GM10847 (cell line): ENCODE measurements around the gene TMEM266.

Source experiments
- POLR2A ChIP-seq: IDR thresholded peaks from 2 replicates; pipeline ENCODE4 v1.6.1; 2011; ENCODE audit not compliant: insufficient read length; ENCODE audit errors: extremely low read depth

TMEM266 gene

DNA sequence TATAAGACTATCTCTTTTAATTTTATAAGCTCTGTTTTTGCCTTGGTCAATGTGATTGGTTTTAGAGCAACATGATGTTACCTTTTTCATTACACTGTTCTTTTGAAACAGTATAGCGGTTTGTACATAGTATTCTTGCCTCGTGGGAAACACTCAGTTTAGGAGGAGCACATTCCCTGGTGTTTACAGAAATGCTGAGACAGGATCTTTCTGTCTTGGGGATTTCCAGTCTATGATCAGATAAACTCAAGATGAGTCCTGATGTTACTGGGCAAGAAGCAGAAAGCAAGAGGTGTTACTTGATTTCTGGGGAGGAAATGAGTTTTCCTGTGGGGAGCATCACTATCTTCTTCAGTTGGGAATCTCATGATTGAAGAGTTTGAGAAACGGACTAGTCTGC lies 2.5 kb downstream of the TMEM266 start:
- TF ChIP-seq POLR2A: no peak

DNA sequence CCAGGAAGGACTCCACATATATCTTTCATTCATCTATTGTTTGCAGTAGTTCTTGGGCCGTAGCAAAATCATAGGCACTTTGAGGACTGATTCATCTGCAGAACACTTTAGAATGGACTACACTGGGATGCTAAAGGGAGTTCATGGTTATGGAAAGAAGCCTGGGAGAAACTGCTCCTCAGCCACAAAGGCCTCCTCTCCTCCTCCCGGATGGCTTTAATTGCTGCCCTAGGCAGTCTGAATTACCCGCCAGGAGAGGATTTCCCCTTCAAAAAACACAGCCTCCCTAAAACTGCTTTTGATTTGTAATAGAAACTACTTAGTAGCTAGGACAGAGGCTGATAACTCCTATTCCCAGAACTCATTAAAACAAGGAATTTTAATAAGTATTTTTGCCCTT lies 4.6 kb downstream of the TMEM266 start:
- no peak for TF ChIP-seq POLR2A

DNA sequence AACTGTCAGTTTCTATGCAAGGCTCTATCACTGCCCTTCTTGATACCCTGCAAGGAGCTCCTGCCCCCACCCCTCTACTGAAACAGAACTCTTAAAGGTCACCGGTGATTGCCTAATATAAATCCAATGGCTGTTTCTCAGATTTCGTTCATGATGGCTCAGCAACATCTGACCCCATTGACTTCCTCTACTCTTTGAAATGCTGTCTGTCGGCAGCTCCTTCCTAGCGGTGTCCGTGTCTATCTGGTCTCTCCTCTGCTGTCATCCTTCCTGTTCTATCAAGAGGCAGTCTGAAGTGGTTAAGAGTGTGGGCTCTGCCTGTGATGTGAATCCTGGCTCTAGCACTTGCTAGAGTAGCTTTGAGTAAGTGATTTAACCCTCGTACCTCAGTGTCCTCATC lies 5.5 kb downstream of the TMEM266 start:
- TF ChIP-seq POLR2A: no peak

DNA sequence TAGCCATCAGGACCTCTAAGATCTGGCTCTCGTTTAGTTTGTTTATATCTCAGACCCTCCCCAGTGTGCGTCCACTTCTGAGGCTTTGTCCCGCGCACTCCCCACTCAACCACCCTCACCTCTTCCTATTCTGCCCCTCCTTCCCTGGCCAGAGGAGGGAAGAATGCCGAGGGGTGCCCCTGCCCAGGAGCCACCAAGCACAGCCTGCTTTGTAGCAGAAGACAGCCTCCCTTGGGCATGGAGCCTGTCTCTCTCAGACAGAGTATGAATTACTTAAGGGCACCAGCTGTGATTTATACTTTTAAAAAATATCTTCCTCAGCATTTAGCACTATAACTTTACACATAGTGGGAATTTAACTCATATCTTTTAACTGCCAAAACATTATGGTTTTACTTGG lies 6.0 kb downstream of the TMEM266 start:
- TF ChIP-seq POLR2A: no peak

DNA sequence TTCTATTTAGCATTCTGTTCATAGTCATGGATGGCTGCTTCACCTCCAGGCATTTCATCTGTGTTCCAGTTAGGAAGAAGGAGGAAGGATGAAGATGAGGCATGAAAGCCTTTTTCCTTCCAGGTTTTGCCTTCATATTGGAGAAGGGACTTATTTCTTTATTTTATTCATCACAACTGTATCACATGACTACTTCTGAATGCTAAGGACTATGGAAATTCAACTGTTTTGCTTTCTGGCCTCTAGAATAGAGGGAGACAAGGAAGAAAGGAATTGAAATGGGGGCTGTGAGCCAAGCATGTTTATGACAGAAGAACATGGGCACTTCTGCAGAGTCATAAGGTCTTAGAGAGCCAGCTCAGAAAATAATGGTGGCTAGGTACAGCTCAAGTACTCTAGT lies 10.4 kb downstream of the TMEM266 start:
- TF ChIP-seq POLR2A: no peak

DNA sequence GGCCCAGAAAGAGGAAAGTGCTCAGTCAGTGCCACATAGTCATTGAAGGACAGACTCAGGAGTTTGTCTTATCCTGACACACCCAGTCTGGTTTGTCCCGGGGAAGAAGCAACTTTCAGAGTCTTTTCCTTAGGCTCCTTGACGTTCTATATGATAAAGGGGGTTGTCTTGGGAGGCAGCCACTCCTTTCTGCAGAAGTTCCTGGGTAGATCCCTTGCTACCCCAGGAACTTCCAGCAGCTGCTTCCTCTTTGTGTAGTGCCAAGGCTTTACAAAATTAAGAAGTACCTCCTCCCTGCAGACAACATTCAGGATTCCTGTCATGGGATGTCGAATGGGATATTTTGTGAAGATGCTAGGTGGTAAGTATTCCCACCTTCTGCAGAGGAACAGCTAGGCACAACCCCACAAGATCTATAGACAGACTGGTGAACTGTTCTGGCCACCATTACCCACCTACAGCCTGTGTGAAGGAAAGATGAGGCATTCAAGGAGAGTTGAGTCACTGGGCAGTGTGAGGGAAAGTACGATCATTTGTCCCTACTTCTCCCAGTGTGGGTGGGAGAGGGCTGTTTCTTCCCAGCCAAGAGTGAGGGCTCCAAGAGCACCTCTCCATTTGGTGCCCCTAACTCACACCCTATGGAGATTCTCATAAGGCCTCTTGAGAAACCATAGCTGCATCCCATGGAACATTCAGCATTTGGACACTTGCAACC lies 11.3 kb downstream of the TMEM266 start:
- TF ChIP-seq POLR2A: no peak

DNA sequence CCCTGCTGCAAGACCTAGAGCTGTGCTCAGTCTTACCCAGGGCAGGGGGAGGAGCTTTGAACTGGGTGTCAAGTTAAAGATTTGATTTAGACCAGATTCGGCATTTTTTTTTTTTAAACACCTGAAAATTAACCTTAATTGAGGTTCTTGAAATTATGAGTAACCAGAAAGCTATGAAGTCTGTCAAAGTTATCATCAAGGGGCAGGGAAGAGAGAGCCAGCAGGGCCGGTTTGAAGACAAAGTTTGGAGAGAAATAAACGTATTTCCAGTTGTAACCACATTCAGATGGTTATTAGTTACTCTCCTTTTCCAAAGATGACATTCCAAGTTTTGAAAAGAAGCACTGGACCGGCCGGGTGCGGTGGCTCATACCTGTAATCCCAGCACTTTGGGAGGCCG lies 12.0 kb downstream of the TMEM266 start:
- TF ChIP-seq POLR2A: no peak

DNA sequence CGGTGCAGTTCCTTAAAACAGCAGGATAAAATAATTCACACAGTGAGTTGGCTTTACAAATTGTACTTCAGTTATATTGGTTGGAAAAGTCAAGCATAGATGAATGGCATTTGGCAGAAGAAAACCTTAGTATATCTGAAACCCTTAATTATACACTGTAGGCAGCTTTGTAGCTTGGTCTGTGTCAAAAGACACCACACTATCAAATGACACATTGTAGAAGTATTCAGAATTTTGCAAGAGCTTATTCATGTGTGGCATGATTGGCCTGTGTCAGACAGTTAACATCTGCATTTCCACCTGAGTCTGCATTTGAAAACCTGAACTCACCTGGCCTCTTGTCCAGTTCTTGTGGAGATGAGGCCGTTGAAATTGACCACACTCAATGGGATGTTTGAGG lies 13.8 kb downstream of the TMEM266 start:
- no peak for TF ChIP-seq POLR2A

DNA sequence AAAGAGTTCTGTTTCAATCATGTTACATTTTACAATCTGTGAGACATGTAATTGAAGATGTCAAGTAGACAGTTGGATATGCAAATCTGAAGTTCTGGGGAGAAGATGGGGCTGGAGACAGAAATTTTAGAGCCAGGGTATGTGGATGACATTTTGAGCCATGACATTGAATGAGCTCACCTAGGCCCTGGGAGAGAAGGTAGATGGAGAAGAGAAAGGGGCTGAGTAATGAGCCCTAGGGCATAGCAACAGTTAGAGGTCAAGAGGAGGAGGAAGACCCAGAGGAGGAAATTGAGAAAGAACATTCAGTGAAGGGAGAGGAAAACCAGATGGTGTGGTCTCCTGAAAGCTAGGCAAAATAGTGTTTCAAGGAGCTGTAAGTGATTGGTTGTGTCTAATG lies 15.3 kb downstream of the TMEM266 start:
- TF ChIP-seq POLR2A: no peak

DNA sequence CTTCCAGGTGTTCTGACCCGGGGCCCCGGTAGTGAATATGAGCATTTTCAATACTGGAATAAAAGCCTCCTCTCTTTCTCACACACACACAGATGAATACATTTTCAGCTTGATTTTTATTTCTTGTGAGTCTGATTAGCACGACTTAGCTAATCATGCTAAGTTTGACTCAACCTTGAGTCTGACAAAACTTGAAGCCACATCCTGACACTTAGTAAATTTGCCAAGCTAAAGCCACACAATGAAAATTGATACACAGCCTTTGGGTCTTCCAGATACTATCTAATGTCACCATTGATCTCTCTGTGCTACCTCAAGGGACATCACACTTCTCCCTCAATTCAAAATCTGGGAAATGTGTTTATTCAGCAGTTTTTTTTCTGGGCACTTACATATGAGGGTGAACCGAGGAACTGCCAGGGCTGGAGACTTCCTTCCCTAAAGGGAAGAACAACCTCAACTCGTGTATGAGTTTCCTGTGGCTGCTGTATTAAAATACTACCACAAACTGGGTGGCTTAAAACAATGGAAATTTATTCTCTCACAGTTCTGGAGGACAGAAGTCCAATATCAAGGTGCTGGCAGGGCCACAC lies 18.6 kb downstream of the TMEM266 start:
- TF ChIP-seq POLR2A: no peak

DNA sequence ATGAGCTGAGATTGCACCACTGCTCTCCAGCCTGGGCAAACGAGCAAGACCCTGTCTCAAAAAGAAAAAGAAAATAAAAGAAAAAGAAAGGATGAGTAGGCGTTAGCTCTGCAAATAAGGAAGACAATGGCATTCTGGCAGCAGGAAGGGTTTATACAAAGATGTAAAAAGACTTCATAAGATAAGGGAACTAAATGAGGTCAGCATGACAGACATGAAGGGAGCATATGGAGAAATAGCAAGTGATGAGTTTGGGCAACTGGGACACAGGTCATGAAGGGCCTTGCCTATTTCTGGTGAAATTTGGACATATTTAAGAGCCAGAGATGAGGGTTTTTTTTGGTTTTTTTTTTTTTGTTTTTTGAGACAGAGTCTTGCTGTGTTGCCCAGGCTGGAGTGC lies 24.5 kb downstream of the TMEM266 start:
- TF ChIP-seq POLR2A: no peak

DNA sequence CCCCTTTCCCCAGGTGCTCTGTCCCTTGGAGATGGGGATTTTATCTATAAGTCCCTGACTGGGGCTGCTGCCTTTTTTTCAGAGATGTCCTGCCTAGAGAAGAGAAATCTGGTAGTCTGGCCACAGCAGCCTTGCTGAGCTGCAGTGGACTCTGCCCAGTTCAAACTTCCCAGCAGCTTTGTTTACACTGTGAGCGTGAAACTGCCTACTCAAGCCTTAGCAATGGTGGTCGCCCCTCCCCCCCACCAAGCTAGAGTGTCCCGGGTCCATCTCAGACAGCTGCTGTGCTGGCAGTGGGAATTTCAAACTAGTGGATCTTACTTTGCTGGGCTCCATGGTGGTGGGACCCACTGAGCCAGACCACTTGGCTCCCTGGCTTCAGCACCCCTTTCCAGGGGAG lies 38.9 kb downstream of the TMEM266 start:
- no peak for TF ChIP-seq POLR2A

DNA sequence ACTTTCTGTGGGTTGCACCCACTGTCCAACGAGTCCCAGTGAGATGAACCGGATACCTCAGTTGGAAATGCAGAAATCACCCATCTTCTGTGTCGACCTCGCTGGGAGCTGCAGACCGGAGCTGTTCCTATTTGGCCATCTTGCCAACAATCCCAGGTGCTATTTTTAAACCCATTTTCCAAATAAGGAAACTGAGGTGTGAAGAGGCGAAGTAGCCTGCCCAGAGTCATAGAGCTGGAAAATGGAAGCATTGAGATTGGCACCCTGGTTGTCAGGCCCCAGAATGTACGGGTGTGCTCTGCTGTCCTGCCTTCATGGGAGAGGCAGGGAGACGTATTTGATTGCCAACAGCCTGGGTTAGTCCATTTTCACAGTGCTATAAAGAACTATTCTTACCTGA lies 39.6 kb downstream of the TMEM266 start:
- TF ChIP-seq POLR2A: no peak

DNA sequence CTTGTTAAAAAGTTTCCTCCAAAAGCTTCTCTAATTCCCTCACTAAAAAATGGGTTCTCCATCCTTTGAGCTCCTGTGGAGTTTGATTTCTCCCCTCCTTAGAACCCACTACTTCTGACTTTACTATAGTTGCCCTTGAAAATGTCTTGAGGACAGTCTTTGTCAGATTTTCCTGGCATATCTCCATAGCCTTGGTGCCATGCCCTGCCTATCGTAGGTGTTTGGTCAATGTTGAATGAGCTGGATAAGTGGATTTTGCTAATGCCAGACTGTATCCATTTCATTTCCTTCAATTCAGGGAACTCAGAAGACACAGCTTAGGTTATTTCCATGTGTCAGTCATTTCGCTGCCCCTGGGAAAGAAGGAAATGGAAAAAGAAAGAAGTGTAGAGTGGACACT lies 40.6 kb downstream of the TMEM266 start:
- TF ChIP-seq POLR2A: no peak

DNA sequence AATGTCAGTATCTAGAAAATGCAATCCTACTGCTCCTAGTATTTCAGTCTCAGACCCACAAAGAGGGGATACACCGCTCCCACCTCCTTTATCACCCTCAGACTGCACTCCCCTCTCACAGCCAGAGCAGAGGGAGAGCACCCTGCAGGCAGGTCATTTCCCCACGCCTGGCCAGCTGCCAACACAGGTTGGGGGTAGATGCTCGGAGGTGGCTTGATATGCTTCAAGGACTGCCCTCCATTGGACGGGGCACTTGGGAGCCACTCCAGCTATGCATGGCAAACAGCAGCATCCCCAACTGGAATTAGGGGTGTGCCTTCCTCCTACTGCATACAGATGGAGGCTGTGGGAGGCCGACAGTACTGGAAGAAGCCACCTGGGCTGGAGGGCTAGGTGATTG lies 41.9 kb downstream of the TMEM266 start:
- TF ChIP-seq POLR2A: no peak

DNA sequence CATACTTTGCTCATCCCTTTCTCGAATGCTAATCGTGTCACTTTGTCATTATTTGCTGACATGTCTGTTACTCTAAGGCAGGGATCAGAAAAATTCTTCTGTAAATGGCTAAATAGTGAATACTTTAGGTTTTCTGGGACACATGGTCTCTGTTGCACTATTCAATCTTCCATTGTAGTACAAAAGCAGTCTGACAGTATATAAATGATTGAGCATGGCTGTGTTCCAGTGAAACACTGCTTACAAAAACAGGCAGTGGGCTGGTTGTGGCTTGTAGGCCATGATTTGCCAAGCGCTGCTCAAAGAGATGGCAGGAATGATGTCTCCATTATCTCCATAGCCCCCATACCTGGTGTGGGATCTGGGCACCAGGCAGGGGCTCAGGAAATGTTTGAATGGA lies 45.6 kb downstream of the TMEM266 start:
- no peak for TF ChIP-seq POLR2A

DNA sequence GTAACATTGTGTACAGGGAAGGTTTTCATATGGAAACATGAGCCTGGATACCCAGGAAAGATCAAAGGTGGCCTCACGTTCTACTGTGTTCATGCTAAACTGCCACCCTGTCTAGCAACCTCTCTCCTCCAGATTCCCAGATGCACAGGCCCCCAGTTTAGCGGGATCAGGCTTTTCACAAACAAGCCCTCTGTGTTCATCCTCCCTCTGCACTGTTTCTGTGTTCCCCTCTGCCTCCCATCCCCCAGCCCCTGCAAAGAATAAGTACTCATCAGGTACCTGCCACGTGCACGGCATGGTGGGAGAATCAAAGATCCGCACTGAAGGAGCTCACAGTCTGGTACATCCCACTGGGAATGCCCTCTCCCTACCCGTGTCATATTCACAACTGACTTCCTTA lies 46.1 kb downstream of the TMEM266 start:
- no peak for TF ChIP-seq POLR2A
